Subcutaneous abdominal adipose tissue (tissue), 5 donors: Measurements from ENCODE around the gene ERN1.
A peak's percentile ranks its signal among the peaks of the same experiment; 100 is the strongest.

ENCODE experiments used
- H3K27ac ChIP-seq: one replicate; pipeline ENCODE4 v1.7.0; 2013; ENCODE audit warnings: low read depth, mild to moderate bottlenecking, inconsistent platforms, low read length, moderate library complexity
- H3K27me3 ChIP-seq, 5 donors: one replicate each; pipeline ENCODE4 v1.7.0; 2013; ENCODE audit warnings: low read length in 5 of 5, inconsistent platforms in 1 of 5; ENCODE audit not compliant: control insufficient read depth in 5 of 5, insufficient read depth in 4 of 5
- H3K36me3 ChIP-seq, 5 donors: one replicate each; pipeline ENCODE4 v1.7.0; 2013; ENCODE audit warnings: low read length in 5 of 5; ENCODE audit not compliant: control insufficient read depth in 5 of 5, insufficient read depth in 5 of 5
- H3K4me1 ChIP-seq, 5 donors: one replicate each; pipeline ENCODE4 v1.7.0; 2013; ENCODE audit warnings: low read length in 5 of 5, mild to moderate bottlenecking in 3 of 5, moderate library complexity in 1 of 5; ENCODE audit not compliant: control insufficient read depth in 5 of 5, insufficient read depth in 5 of 5
- H3K4me3 ChIP-seq, 5 donors: one replicate each; pipeline ENCODE4 v1.7.0; 2013; ENCODE audit warnings: low read length in 5 of 5, low read depth in 1 of 5
- H3K9ac ChIP-seq, 5 donors: one replicate each; pipeline ENCODE4 v1.7.0; 2013; ENCODE audit warnings: low read length in 5 of 5, mild to moderate bottlenecking in 4 of 5, moderate library complexity in 3 of 5
- H3K9me3 ChIP-seq, 5 donors: one replicate each; pipeline ENCODE4 v1.7.0; 2013; ENCODE audit warnings: low read length in 5 of 5; ENCODE audit not compliant: control insufficient read depth in 5 of 5
- donor health status: healthy.
- donor health status: healthy.
- donor health status: healthy.
- donor health status: healthy.
- donor health status: healthy.

ERN1 gene

GRCh38 chr17:64087252-64088005 lies 42.5 kb downstream of the ERN1 start:
- no peak overlapping the region for H3K9ac ChIP-seq
- H3K4me1 ChIP-seq: peaks cover 5 to 16% (median 11%) of the 10 kb centered on the region in 5 donors
- H3K4me3 ChIP-seq: no peak overlapping the region
- H3K36me3 ChIP-seq: no peaks in the 10 kb centered on the region
- H3K9me3 ChIP-seq: no peaks in the 10 kb centered on the region
- H3K27me3 ChIP-seq: no peaks in the 10 kb centered on the region
- H3K27ac ChIP-seq: no peak overlapping the region

GRCh38 chr17:64085650-64086005 lies 44.3 kb downstream of the ERN1 start:
- H3K36me3 ChIP-seq: no peaks in the 10 kb centered on the region
- H3K9ac ChIP-seq: no peak overlapping the region
- H3K27me3 ChIP-seq: no peaks in the 10 kb centered on the region
- H3K9me3 ChIP-seq: no peaks in the 10 kb centered on the region
- no peak overlapping the region for H3K27ac ChIP-seq
- H3K4me3 ChIP-seq: no peak overlapping the region
- H3K4me1 ChIP-seq: peaks cover 5 to 21% (median 16%) of the 10 kb centered on the region in 5 donors

GRCh38 chr17:64084940-64085649 lies 44.8 kb downstream of the ERN1 start:
- Histone ChIP-seq H3K27ac (no peak overlapping the region), H3K36me3 (no peaks in the 10 kb centered on the region), H3K9ac (no peak overlapping the region), H3K9me3 (no peaks in the 10 kb centered on the region), H3K27me3 (no peaks in the 10 kb centered on the region), H3K4me3 (no peak overlapping the region), H3K4me1 (peaks cover 5 to 21% (median 16%) of the 10 kb centered on the region in 5 donors)

GRCh38 chr17:64084086-64084939 lies 45.6 kb downstream of the ERN1 start:
- H3K36me3 ChIP-seq: peaks cover 0 to 5% (median 2%) of the 10 kb centered on the region in 5 donors
- H3K9ac ChIP-seq: no peak overlapping the region
- H3K4me3 ChIP-seq: no peak overlapping the region
- no peak overlapping the region for H3K27ac ChIP-seq
- H3K4me1 ChIP-seq: peaks cover 5 to 21% (median 16%) of the 10 kb centered on the region in 5 donors
- H3K9me3 ChIP-seq: no peaks in the 10 kb centered on the region
- H3K27me3 ChIP-seq: no peaks in the 10 kb centered on the region

GRCh38 chr17:64083563-64084085 lies 46.3 kb downstream of the ERN1 start:
- H3K4me3 ChIP-seq: no peak overlapping the region
- no peaks in the 10 kb centered on the region for H3K9me3 ChIP-seq
- H3K36me3 ChIP-seq: peaks cover 0 to 9% (median 5%) of the 10 kb centered on the region in 5 donors
- H3K27ac ChIP-seq: no peak overlapping the region
- no peaks in the 10 kb centered on the region for H3K27me3 ChIP-seq
- peaks cover 5 to 21% (median 16%) of the 10 kb centered on the region in 5 donors for H3K4me1 ChIP-seq
- no peak overlapping the region for H3K9ac ChIP-seq

- Histone ChIP-seq H3K36me3 (peaks cover 0 to 9% (median 5%) of the 10 kb centered on the region in 5 donors), H3K27ac (no peak overlapping the region), H3K27me3 (no peaks in the 10 kb centered on the region), H3K4me3 (no peak overlapping the region), H3K9ac (peak overlapping the region in 1 of 5 donors; percentile 9), H3K9me3 (no peaks in the 10 kb centered on the region), H3K4me1 (peaks cover 5 to 21% (median 16%) of the 10 kb centered on the region in 5 donors)
Observed at GRCh38 chr17:64083093-64083492, 46.9 kb downstream of the ERN1 start.

GRCh38 chr17:64081802-64082799 lies 47.8 kb downstream of the ERN1 start:
- H3K4me3 ChIP-seq: no peak overlapping the region
- H3K9ac ChIP-seq: no peak overlapping the region
- peaks cover 0 to 11% (median 5%) of the 10 kb centered on the region in 5 donors for H3K36me3 ChIP-seq
- H3K27ac ChIP-seq: no peak overlapping the region
- H3K27me3 ChIP-seq: no peaks in the 10 kb centered on the region
- H3K9me3 ChIP-seq: no peaks in the 10 kb centered on the region
- peaks cover 5 to 21% (median 16%) of the 10 kb centered on the region in 5 donors for H3K4me1 ChIP-seq

- no peaks in the 10 kb centered on the region for H3K9me3 ChIP-seq
- H3K36me3 ChIP-seq: peaks cover 0 to 11% (median 5%) of the 10 kb centered on the region in 5 donors
- H3K9ac ChIP-seq: no peak overlapping the region
- H3K27me3 ChIP-seq: no peaks in the 10 kb centered on the region
- no peak overlapping the region for H3K27ac ChIP-seq
- no peak overlapping the region for H3K4me3 ChIP-seq
- peaks cover 0 to 26% (median 22%) of the 10 kb centered on the region in 5 donors for H3K4me1 ChIP-seq
Observed at GRCh38 chr17:64080174-64080618, 49.7 kb downstream of the ERN1 start.

- Histone ChIP-seq H3K9ac (no peak overlapping the region), H3K4me3 (no peak overlapping the region), H3K4me1 (peaks cover 0 to 30% (median 26%) of the 10 kb centered on the region in 5 donors), H3K9me3 (no peaks in the 10 kb centered on the region), H3K36me3 (peaks cover 0 to 17% (median 5%) of the 10 kb centered on the region in 5 donors), H3K27ac (no peak overlapping the region), H3K27me3 (no peaks in the 10 kb centered on the region)
Observed at GRCh38 chr17:64077379-64077778, 52.6 kb downstream of the ERN1 start.
